ENCODE results near the gene ZNF790.

- TF ChIP-seq CBX8 (IDR thresholded peaks at IDR 0.05; ENCODE audit: borderline replicate concordance, low read depth, low read length) (no peak), SUZ12 (IDR thresholded peaks at IDR 0.05; ENCODE audit: low read length) (no peak), CTCF (IDR thresholded peaks at IDR 0.05; ENCODE audit: control extremely low read depth in 1 of 3, insufficient read depth in 1 of 3, low read depth in 1 of 3, low read length in 3 of 3) (no peak), EZH2 (IDR thresholded peaks at IDR 0.05; ENCODE audit: low read depth, low read length, severe bottlenecking) (no peak), KDM1A (IDR thresholded peaks at IDR 0.05; ENCODE audit: borderline replicate concordance, low read length) (no peak), POLR2AphosphoS5 (IDR thresholded peaks at IDR 0.05; ENCODE audit: low read depth, low read length) (no peak), SP1 (IDR thresholded peaks at IDR 0.05; ENCODE audit: low read depth, low read length) (no peak), BRCA1 (IDR thresholded peaks at IDR 0.05; ENCODE audit: low read depth, low read length) (no peak), POU5F1 (IDR thresholded peaks at IDR 0.05; ENCODE audit: low read depth, low read length) (no peak), POLR2A (IDR thresholded peaks at IDR 0.05; ENCODE audit: control extremely low read depth in 1 of 2, low read depth in 2 of 2, low read length in 2 of 2) (no peak), ASH2L (IDR thresholded peaks at IDR 0.05; ENCODE audit: low read length) (no peak), EP300 (IDR thresholded peaks at IDR 0.05; ENCODE audit: borderline replicate concordance in 1 of 2, low read depth in 2 of 2, low read length in 2 of 2) (no peak)
These were observed 32.8 kb downstream of the ZNF790 start for GRCh38 chr19:36805364-36805763.

Data from H1 (cell line).